Measurements from ENCODE around the gene TBXAS1. TPM values are rescaled to one million over a fixed set of nuclear protein-coding genes. Genes with fewer than 3 reads are reported as not detected.

TBXAS1 gene
- total and polyA plus RNA-seq, 2 experiments from 2014 or later, result 1.3 TPM; not detected in 1

DNA sequence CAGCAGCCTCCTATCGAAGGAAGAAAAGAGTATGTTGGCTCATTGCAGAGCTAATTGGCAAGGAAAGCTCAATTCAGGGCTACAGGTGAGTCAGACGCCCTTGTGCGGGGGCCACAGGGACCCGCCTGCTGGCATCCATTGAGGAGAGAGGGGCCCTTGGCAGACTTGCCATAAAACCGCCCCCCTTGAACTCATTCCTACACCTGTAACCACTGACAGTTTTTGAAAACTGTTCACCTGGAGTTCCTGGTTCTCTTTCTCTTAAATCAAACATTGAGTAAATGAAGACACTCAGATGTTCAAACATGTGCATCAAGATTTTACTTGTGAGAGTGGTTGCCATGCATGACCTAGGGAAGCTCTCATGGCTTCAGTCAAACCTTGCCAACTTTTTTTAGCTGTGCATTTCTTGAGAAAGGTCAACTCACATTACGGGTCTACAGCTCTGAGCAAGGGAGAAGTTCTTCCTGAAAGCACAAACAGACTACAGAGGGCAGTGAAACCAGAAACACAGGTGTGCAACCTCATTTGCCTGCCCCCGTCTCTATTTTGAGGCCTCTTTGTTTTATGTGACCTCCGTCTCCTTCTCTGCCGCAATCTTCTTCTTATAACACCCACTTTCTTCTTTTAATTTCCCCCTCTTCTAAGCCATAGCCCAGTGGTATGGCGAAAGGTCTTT is 87.8 kb downstream of the TBXAS1 start:
- Histone ChIP-seq H3K36me3 (ENCODE audit: insufficient read depth) (no peaks in the 10 kb centered on the region), H3K4me2 (no peak overlapping the region), H3K79me2 (replicated peaks; ENCODE audit: insufficient read depth) (no peaks in the 10 kb centered on the region), H3K9me2 (ENCODE audit: insufficient read depth) (peaks cover 5% of the 10 kb centered on the region; the same call in 1 of the 2 replicates), H3F3A (replicated peaks; ENCODE audit: low read depth) (no peaks in the 10 kb centered on the region), H3K4me3 (no peak overlapping the region), H3K4me1 (ENCODE audit: insufficient read depth) (no peaks in the 10 kb centered on the region), H2AFZ (no peak overlapping the region), H4K20me1 (replicated peaks; ENCODE audit: insufficient read depth) (no peaks in the 10 kb centered on the region), H3K27ac (ENCODE audit: low read depth) (no peak overlapping the region), H3K27me3 (ENCODE audit: insufficient read depth) (no peaks in the 10 kb centered on the region)
- H3K27ac Mint-ChIP-seq, result no peak overlapping the region; the same call in 1 of the 2 replicates
- 0 out of 3 replicates have a peak, but pooled peaks cover 2% of the 10 kb centered on the region for H3K4me1 Mint-ChIP-seq
- ATAC-seq, result no peak
- TF ChIP-seq NANOG (IDR thresholded peaks at IDR 0.05; ENCODE audit: borderline replicate concordance), result no peak
- TF ChIP-seq, protein P1, sequence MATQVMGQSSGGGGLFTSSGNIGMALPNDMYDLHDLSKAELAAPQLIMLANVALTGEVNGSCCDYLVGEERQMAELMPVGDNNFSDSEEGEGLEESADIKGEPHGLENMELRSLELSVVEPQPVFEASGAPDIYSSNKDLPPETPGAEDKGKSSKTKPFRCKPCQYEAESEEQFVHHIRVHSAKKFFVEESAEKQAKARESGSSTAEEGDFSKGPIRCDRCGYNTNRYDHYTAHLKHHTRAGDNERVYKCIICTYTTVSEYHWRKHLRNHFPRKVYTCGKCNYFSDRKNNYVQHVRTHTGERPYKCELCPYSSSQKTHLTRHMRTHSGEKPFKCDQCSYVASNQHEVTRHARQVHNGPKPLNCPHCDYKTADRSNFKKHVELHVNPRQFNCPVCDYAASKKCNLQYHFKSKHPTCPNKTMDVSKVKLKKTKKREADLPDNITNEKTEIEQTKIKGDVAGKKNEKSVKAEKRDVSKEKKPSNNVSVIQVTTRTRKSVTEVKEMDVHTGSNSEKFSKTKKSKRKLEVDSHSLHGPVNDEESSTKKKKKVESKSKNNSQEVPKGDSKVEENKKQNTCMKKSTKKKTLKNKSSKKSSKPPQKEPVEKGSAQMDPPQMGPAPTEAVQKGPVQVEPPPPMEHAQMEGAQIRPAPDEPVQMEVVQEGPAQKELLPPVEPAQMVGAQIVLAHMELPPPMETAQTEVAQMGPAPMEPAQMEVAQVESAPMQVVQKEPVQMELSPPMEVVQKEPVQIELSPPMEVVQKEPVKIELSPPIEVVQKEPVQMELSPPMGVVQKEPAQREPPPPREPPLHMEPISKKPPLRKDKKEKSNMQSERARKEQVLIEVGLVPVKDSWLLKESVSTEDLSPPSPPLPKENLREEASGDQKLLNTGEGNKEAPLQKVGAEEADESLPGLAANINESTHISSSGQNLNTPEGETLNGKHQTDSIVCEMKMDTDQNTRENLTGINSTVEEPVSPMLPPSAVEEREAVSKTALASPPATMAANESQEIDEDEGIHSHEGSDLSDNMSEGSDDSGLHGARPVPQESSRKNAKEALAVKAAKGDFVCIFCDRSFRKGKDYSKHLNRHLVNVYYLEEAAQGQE (IDR thresholded peaks at IDR 0.05; ENCODE audit: unreplicated experiment), result no peak
- no peak for TF ChIP-seq STAT1 (IDR thresholded peaks at IDR 0.05; ENCODE audit: unreplicated experiment)
- TF ChIP-seq EZH2 (IDR thresholded peaks at IDR 0.05; ENCODE audit: low read depth, unreplicated experiment), result no peak
- TF ChIP-seq, protein P2, sequence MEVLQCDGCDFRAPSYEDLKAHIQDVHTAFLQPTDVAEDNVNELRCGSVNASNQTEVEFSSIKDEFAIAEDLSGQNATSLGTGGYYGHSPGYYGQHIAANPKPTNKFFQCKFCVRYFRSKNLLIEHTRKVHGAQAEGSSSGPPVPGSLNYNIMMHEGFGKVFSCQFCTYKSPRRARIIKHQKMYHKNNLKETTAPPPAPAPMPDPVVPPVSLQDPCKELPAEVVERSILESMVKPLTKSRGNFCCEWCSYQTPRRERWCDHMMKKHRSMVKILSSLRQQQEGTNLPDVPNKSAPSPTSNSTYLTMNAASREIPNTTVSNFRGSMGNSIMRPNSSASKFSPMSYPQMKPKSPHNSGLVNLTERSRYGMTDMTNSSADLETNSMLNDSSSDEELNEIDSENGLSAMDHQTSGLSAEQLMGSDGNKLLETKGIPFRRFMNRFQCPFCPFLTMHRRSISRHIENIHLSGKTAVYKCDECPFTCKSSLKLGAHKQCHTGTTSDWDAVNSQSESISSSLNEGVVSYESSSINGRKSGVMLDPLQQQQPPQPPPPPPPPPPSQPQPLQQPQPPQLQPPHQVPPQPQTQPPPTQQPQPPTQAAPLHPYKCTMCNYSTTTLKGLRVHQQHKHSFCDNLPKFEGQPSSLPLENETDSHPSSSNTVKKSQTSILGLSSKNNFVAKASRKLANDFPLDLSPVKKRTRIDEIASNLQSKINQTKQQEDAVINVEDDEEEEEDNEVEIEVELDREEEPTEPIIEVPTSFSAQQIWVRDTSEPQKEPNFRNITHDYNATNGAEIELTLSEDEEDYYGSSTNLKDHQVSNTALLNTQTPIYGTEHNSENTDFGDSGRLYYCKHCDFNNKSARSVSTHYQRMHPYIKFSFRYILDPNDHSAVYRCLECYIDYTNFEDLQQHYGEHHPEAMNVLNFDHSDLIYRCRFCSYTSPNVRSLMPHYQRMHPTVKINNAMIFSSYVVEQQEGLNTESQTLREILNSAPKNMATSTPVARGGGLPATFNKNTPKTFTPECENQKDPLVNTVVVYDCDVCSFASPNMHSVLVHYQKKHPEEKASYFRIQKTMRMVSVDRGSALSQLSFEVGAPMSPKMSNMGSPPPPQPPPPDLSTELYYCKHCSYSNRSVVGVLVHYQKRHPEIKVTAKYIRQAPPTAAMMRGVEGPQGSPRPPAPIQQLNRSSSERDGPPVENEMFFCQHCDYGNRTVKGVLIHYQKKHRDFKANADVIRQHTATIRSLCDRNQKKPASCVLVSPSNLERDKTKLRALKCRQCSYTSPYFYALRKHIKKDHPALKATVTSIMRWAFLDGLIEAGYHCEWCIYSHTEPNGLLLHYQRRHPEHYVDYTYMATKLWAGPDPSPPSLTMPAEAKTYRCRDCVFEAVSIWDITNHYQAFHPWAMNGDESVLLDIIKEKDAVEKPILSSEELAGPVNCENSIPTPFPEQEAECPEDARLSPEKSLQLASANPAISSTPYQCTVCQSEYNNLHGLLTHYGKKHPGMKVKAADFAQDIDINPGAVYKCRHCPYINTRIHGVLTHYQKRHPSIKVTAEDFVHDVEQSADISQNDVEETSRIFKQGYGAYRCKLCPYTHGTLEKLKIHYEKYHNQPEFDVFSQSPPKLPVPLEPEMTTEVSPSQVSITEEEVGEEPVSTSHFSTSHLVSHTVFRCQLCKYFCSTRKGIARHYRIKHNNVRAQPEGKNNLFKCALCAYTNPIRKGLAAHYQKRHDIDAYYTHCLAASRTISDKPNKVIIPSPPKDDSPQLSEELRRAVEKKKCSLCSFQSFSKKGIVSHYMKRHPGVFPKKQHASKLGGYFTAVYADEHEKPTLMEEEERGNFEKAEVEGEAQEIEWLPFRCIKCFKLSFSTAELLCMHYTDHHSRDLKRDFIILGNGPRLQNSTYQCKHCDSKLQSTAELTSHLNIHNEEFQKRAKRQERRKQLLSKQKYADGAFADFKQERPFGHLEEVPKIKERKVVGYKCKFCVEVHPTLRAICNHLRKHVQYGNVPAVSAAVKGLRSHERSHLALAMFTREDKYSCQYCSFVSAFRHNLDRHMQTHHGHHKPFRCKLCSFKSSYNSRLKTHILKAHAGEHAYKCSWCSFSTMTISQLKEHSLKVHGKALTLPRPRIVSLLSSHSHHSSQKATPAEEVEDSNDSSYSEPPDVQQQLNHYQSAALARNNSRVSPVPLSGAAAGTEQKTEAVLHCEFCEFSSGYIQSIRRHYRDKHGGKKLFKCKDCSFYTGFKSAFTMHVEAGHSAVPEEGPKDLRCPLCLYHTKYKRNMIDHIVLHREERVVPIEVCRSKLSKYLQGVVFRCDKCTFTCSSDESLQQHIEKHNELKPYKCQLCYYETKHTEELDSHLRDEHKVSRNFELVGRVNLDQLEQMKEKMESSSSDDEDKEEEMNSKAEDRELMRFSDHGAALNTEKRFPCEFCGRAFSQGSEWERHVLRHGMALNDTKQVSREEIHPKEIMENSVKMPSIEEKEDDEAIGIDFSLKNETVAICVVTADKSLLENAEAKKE (CRISPR knock-in tag; IDR thresholded peaks at IDR 0.05), result no peak
- TF ChIP-seq, protein P3, sequence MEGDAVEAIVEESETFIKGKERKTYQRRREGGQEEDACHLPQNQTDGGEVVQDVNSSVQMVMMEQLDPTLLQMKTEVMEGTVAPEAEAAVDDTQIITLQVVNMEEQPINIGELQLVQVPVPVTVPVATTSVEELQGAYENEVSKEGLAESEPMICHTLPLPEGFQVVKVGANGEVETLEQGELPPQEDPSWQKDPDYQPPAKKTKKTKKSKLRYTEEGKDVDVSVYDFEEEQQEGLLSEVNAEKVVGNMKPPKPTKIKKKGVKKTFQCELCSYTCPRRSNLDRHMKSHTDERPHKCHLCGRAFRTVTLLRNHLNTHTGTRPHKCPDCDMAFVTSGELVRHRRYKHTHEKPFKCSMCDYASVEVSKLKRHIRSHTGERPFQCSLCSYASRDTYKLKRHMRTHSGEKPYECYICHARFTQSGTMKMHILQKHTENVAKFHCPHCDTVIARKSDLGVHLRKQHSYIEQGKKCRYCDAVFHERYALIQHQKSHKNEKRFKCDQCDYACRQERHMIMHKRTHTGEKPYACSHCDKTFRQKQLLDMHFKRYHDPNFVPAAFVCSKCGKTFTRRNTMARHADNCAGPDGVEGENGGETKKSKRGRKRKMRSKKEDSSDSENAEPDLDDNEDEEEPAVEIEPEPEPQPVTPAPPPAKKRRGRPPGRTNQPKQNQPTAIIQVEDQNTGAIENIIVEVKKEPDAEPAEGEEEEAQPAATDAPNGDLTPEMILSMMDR (conservative IDR thresholded peaks at IDR 0.05; ENCODE audit: low read depth in 2 of 2), result no peak
- no peak for TF ChIP-seq JUNB (IDR thresholded peaks at IDR 0.05; ENCODE audit: unreplicated experiment)
- TF ChIP-seq ZNF114 (CRISPR knock-in tag; IDR thresholded peaks at IDR 0.05), result no peak
- TF ChIP-seq CREB1 (CRISPR knock-in tag; IDR thresholded peaks at IDR 0.05; ENCODE audit: low read depth), result no peak
- TF ChIP-seq POLR2AphosphoS5 (IDR thresholded peaks at IDR 0.05; ENCODE audit: low read depth), result no peak
- TF ChIP-seq EZH2phosphoT487 (IDR thresholded peaks at IDR 0.05; ENCODE audit: unreplicated experiment), result no peak
- TF ChIP-seq, protein P4, sequence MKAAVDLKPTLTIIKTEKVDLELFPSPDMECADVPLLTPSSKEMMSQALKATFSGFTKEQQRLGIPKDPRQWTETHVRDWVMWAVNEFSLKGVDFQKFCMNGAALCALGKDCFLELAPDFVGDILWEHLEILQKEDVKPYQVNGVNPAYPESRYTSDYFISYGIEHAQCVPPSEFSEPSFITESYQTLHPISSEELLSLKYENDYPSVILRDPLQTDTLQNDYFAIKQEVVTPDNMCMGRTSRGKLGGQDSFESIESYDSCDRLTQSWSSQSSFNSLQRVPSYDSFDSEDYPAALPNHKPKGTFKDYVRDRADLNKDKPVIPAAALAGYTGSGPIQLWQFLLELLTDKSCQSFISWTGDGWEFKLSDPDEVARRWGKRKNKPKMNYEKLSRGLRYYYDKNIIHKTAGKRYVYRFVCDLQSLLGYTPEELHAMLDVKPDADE (IDR thresholded peaks at IDR 0.05), result no peak
- no peak for TF ChIP-seq ZNF331 (CRISPR knock-in tag; IDR thresholded peaks at IDR 0.05; ENCODE audit: low read depth)
- no peak for DNase-seq (ENCODE audit: low spot score)
- H3K9me3 Mint-ChIP-seq, result no peaks in the 10 kb centered on the region
- H3K4me3 Mint-ChIP-seq, result no peak overlapping the region
- H3K36me3 Mint-ChIP-seq (ENCODE audit: low read depth), result no peaks in the 10 kb centered on the region
- H3K27me3 Mint-ChIP-seq (ENCODE audit: insufficient read depth, low read depth, poor library complexity), result peaks cover 2% of the 10 kb centered on the region
